Measurements from ENCODE around the gene MAP2K3.

MAP2K3 gene

GRCh38 chr17:21286066-21286770 lies 1.7 kb downstream of the MAP2K3 start (continued):
- TF ChIP-seq PRDM10 (tag by site-specific recombination; IDR thresholded peaks at IDR 0.05) = peak; percentile 46; the same call in 1 of the 2 replicates
- TF ChIP-seq ZNF366 (tag by site-specific recombination; conservative IDR thresholded peaks at IDR 0.05) = no peak; the same call in 1 of the 2 replicates
- no peak for TF ChIP-seq ZNF274 (IDR thresholded peaks at IDR 0.05; ENCODE audit: low read length)
- no peak for TF ChIP-seq ZNF274 (tag by site-specific recombination; IDR thresholded peaks at IDR 0.05; ENCODE audit: borderline replicate concordance)
- TF ChIP-seq ZNF362 (tag by site-specific recombination; IDR thresholded peaks at IDR 0.05) = no peak
- TF ChIP-seq, protein P1, sequence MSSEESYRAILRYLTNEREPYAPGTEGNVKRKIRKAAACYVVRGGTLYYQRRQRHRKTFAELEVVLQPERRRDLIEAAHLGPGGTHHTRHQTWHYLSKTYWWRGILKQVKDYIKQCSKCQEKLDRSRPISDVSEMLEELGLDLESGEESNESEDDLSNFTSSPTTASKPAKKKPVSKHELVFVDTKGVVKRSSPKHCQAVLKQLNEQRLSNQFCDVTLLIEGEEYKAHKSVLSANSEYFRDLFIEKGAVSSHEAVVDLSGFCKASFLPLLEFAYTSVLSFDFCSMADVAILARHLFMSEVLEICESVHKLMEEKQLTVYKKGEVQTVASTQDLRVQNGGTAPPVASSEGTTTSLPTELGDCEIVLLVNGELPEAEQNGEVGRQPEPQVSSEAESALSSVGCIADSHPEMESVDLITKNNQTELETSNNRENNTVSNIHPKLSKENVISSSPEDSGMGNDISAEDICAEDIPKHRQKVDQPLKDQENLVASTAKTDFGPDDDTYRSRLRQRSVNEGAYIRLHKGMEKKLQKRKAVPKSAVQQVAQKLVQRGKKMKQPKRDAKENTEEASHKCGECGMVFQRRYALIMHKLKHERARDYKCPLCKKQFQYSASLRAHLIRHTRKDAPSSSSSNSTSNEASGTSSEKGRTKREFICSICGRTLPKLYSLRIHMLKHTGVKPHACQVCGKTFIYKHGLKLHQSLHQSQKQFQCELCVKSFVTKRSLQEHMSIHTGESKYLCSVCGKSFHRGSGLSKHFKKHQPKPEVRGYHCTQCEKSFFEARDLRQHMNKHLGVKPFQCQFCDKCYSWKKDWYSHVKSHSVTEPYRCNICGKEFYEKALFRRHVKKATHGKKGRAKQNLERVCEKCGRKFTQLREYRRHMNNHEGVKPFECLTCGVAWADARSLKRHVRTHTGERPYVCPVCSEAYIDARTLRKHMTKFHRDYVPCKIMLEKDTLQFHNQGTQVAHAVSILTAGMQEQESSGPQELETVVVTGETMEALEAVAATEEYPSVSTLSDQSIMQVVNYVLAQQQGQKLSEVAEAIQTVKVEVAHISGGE (tag by site-specific recombination; conservative IDR thresholded peaks at IDR 0.05; ENCODE audit: low read depth) = 0 out of 2 replicates have a peak, but pooled peaks have one; percentile 31
- TF ChIP-seq, protein P2, sequence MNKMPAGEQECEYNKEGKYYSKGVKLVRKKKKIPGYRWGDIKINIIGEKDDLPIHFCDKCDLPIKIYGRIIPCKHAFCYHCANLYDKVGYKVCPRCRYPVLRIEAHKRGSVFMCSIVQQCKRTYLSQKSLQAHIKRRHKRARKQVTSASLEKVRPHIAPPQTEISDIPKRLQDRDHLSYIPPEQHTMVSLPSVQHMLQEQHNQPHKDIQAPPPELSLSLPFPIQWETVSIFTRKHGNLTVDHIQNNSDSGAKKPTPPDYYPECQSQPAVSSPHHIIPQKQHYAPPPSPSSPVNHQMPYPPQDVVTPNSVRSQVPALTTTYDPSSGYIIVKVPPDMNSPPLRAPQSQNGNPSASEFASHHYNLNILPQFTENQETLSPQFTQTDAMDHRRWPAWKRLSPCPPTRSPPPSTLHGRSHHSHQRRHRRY (tag by site-specific recombination; IDR thresholded peaks at IDR 0.05) = no peak
- TF ChIP-seq ZNF473 (tag by site-specific recombination; IDR thresholded peaks at IDR 0.05) = no peak
- no peak for TF ChIP-seq ZNF658 (tag by site-specific recombination; IDR thresholded peaks at IDR 0.05)
- TF ChIP-seq, protein P3, sequence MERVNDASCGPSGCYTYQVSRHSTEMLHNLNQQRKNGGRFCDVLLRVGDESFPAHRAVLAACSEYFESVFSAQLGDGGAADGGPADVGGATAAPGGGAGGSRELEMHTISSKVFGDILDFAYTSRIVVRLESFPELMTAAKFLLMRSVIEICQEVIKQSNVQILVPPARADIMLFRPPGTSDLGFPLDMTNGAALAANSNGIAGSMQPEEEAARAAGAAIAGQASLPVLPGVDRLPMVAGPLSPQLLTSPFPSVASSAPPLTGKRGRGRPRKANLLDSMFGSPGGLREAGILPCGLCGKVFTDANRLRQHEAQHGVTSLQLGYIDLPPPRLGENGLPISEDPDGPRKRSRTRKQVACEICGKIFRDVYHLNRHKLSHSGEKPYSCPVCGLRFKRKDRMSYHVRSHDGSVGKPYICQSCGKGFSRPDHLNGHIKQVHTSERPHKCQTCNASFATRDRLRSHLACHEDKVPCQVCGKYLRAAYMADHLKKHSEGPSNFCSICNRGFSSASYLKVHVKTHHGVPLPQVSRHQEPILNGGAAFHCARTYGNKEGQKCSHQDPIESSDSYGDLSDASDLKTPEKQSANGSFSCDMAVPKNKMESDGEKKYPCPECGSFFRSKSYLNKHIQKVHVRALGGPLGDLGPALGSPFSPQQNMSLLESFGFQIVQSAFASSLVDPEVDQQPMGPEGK (tag by site-specific recombination; IDR thresholded peaks at IDR 0.05) = no peak; the same call in 1 of the 2 replicates
- TF ChIP-seq, protein P4, sequence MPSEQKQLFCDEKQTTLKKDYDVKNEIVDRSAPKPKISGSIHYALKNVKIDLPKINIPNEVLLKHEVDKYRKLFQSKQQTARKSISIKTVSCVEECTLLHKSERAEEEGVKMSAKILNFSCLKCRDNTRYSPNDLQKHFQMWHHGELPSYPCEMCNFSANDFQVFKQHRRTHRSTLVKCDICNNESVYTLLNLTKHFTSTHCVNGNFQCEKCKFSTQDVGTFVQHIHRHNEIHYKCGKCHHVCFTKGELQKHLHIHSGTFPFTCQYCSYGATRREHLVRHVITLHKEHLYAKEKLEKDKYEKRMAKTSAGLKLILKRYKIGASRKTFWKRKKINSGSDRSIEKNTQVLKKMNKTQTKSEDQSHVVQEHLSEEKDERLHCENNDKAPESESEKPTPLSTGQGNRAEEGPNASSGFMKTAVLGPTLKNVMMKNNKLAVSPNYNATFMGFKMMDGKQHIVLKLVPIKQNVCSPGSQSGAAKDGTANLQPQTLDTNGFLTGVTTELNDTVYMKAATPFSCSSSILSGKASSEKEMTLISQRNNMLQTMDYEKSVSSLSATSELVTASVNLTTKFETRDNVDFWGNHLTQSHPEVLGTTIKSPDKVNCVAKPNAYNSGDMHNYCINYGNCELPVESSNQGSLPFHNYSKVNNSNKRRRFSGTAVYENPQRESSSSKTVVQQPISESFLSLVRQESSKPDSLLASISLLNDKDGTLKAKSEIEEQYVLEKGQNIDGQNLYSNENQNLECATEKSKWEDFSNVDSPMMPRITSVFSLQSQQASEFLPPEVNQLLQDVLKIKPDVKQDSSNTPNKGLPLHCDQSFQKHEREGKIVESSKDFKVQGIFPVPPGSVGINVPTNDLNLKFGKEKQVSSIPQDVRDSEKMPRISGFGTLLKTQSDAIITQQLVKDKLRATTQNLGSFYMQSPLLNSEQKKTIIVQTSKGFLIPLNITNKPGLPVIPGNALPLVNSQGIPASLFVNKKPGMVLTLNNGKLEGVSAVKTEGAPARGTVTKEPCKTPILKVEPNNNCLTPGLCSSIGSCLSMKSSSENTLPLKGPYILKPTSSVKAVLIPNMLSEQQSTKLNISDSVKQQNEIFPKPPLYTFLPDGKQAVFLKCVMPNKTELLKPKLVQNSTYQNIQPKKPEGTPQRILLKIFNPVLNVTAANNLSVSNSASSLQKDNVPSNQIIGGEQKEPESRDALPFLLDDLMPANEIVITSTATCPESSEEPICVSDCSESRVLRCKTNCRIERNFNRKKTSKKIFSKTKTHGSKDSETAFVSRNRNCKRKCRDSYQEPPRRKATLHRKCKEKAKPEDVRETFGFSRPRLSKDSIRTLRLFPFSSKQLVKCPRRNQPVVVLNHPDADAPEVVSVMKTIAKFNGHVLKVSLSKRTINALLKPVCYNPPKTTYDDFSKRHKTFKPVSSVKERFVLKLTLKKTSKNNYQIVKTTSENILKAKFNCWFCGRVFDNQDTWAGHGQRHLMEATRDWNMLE (tag by site-specific recombination; conservative IDR thresholded peaks at IDR 0.05; ENCODE audit: low read depth) = no peak
- TF ChIP-seq, protein P5, sequence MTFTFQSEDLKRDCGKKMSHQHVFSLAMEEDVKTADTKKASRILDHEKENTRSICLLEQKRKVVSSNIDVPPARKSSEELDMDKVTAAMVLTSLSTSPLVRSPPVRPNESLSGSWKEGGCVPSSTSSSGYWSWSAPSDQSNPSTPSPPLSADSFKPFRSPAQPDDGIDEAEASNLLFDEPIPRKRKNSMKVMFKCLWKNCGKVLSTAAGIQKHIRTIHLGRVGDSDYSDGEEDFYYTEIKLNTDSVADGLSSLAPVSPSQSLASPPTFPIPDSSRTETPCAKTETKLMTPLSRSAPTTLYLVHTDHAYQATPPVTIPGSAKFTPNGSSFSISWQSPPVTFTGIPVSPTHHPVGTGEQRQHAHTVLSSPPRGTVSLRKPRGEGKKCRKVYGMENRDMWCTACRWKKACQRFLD (tag by site-specific recombination; IDR thresholded peaks at IDR 0.05) = no peak
- peak; percentile 42; the same call in 1 of the 2 replicates for TF ChIP-seq ZBTB17 (tag by site-specific recombination; IDR thresholded peaks at IDR 0.05)
- no peak for TF ChIP-seq ZNF670 (tag by site-specific recombination; IDR thresholded peaks at IDR 0.05; ENCODE audit: low read depth)
- no peak for TF ChIP-seq ZNF785 (tag by site-specific recombination; IDR thresholded peaks at IDR 0.05)
- TF ChIP-seq, protein P6, sequence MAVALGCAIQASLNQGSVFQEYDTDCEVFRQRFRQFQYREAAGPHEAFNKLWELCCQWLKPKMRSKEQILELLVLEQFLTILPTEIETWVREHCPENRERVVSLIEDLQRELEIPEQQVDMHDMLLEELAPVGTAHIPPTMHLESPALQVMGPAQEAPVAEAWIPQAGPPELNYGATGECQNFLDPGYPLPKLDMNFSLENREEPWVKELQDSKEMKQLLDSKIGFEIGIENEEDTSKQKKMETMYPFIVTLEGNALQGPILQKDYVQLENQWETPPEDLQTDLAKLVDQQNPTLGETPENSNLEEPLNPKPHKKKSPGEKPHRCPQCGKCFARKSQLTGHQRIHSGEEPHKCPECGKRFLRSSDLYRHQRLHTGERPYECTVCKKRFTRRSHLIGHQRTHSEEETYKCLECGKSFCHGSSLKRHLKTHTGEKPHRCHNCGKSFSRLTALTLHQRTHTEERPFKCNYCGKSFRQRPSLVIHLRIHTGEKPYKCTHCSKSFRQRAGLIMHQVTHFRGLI (tag by site-specific recombination; IDR thresholded peaks at IDR 0.05) = peak; percentile 49; the same call in 1 of the 2 replicates

All from HEK293 (cell line).